KMS-11 (cell line): Measurements from ENCODE around the gene LRRC8D.
"Not testable (repeated sequence)": the region's sequence is repeated elsewhere in the genome, so short reads cannot be mapped to it uniquely, and the experiment has no call there.

Experiments used
- H2AFZ ChIP-seq: fragments of 200-600 bp; sonication (generic); 2 replicates; pipeline ENCODE4 v1.6.1; 2016; ENCODE audit warnings: antibody characterized with exemption, mixed run types, low read depth
- H3K27ac ChIP-seq: fragments of 200-600 bp; sonication (generic); 2 replicates; pipeline ENCODE4 v1.6.1; 2016; ENCODE audit warnings: mild to moderate bottlenecking, mixed run types
- H3K27me3 ChIP-seq: fragments of 200-600 bp; sonication (generic); 2 replicates; pipeline ENCODE4 v1.6.1; 2017; ENCODE audit warnings: mild to moderate bottlenecking, low read depth, mixed run types, moderate library complexity; ENCODE audit not compliant: insufficient read depth
- H3K36me3 ChIP-seq: fragments of 200-600 bp; sonication (generic); 2 replicates; pipeline ENCODE4 v1.6.1; 2017; ENCODE audit warnings: mild to moderate bottlenecking, mixed run types; ENCODE audit not compliant: insufficient read depth
- H3K4me1 ChIP-seq: fragments of 200-600 bp; sonication (generic); 2 replicates; pipeline ENCODE4 v1.6.1; 2016; ENCODE audit warnings: mild to moderate bottlenecking, low read depth, mixed run types; ENCODE audit not compliant: poor library complexity, severe bottlenecking
- H3K4me2 ChIP-seq: fragments of 200-600 bp; sonication (generic); 2 replicates; pipeline ENCODE4 v1.7.0; 2016; ENCODE audit warnings: mild to moderate bottlenecking, mixed run types
- H3K4me3 ChIP-seq: fragments of 200-600 bp; sonication (generic); IDR thresholded peaks from 2 replicates; pipeline ENCODE4 v1.6.1; 2017; ENCODE audit warnings: low read depth, low read length, mixed read lengths; ENCODE audit not compliant: insufficient read depth
- H3K79me2 ChIP-seq: fragments of 200-600 bp; sonication (generic); 2 replicates; pipeline ENCODE4 v1.6.1; 2016; ENCODE audit warnings: low read depth, mixed run types; ENCODE audit not compliant: insufficient read depth
- H3K9ac ChIP-seq: fragments of 200-600 bp; sonication (generic); 2 replicates; pipeline ENCODE4 v1.6.1; 2016; ENCODE audit warnings: mild to moderate bottlenecking, mixed run types
- H4K20me1 ChIP-seq: fragments of 200-600 bp; sonication (generic); 2 replicates; pipeline ENCODE4 v1.6.1; 2016; ENCODE audit warnings: mild to moderate bottlenecking, mixed run types; ENCODE audit not compliant: insufficient read depth
- CTCF ChIP-seq: fragments of 200-600 bp; sonication (generic); conservative IDR thresholded peaks from 2 replicates; pipeline ENCODE4 v1.6.1; 2017; ENCODE audit warnings: low read depth, mild to moderate bottlenecking, antibody characterized with exemption, low read length, moderate library complexity, mixed read lengths

Gene LRRC8D

GRCh38 chr1:89820422-89821321 lies at the start of gene LRRC8D:
Gene LRRC8D (plus strand): TSS chr1:89821032. CDS start chr1:89933069, 112,037 bp downstream.
- Histone ChIP-seq H3K27ac (peak within 1 kb of the TSS; percentile 50), H2AFZ (peak within 1 kb of the TSS; percentile 76), H3K36me3 (no peaks in the 10 kb centered on the region), H3K27me3 (no peaks in the 10 kb centered on the region), H4K20me1 (no peaks in the 10 kb centered on the region), H3K4me3 (peak within 1 kb of the TSS; percentile 48), H3K4me2 (peak within 1 kb of the TSS; percentile 74), H3K9ac (peak within 1 kb of the TSS; percentile 56; the same call in 1 of the 2 replicates), H3K79me2 (no peaks in the 10 kb centered on the region), H3K4me1 (peaks cover 27% of the 10 kb centered on the region)
- TF ChIP-seq CTCF: no peak

GRCh38 chr1:89771991-89772560 lies 48.8 kb upstream of the LRRC8D start:
- TF ChIP-seq CTCF: no peak
- H2AFZ ChIP-seq: no peak overlapping the region

GRCh38 chr1:89776104-89776503 lies 44.7 kb upstream of the LRRC8D start:
- not testable (repeated sequence) for H3K4me2 ChIP-seq, H3K27me3 ChIP-seq, H3K9ac ChIP-seq, H3K36me3 ChIP-seq, H4K20me1 ChIP-seq, H2AFZ ChIP-seq, H3K4me1 ChIP-seq, H3K79me2 ChIP-seq, H3K27ac ChIP-seq, H3K4me3 ChIP-seq

More at GRCh38 chr1:89771991-89772560, 48.8 kb upstream of the LRRC8D start:
- H3K4me2 ChIP-seq: no peak overlapping the region
- H3K27ac ChIP-seq: no peak overlapping the region
- H4K20me1 ChIP-seq: no peaks in the 10 kb centered on the region
- H3K4me1 ChIP-seq: no peaks in the 10 kb centered on the region
- no peaks in the 10 kb centered on the region for H3K36me3 ChIP-seq
- no peak overlapping the region for H3K4me3 ChIP-seq
- H3K27me3 ChIP-seq: no peaks in the 10 kb centered on the region
- no peaks in the 10 kb centered on the region for H3K79me2 ChIP-seq
- no peak overlapping the region for H3K9ac ChIP-seq

- H3K27me3 ChIP-seq, H3K36me3 ChIP-seq, H3K27ac ChIP-seq, H2AFZ ChIP-seq, H3K4me3 ChIP-seq, H3K79me2 ChIP-seq, H3K4me1 ChIP-seq, H4K20me1 ChIP-seq, H3K4me2 ChIP-seq, H3K9ac ChIP-seq: not testable (repeated sequence)
These were observed 43.6 kb upstream of the LRRC8D start for GRCh38 chr1:89777271-89777670.

GRCh38 chr1:89779151-89779940 lies 41.5 kb upstream of the LRRC8D start:
- Histone ChIP-seq H3K27me3 (no peaks in the 10 kb centered on the region), H3K9ac (no peak overlapping the region), H2AFZ (no peak overlapping the region), H4K20me1 (no peaks in the 10 kb centered on the region), H3K27ac (no peak overlapping the region), H3K4me3 (no peak overlapping the region), H3K4me1 (no peaks in the 10 kb centered on the region), H3K79me2 (no peaks in the 10 kb centered on the region), H3K4me2 (no peak overlapping the region), H3K36me3 (no peaks in the 10 kb centered on the region)
- no peak for TF ChIP-seq CTCF
